IPS DF 6.9 (cell line): Measurements from ENCODE around the gene ZSCAN20.
"Not testable (repeated sequence)": the region's sequence is repeated elsewhere in the genome, so short reads cannot be mapped to it uniquely, and the experiment has no call there.

Source experiments
- DNase-seq: peaks from one replicate; pipeline ENCODE4 v3.0.0-alpha.2; 2013; ENCODE audit warnings: low read depth, low spot score
- H3K27ac ChIP-seq: one replicate; pipeline ENCODE4 v1.5.1; 2013; ENCODE audit warnings: low read length, control low read depth
- H3K27me3 ChIP-seq: 2 replicates; pipeline ENCODE4 v1.6.1; 2013; ENCODE audit warnings: mild to moderate bottlenecking, low read length; ENCODE audit not compliant: control insufficient read depth, insufficient read depth
- H3K36me3 ChIP-seq: 2 replicates; pipeline ENCODE4 v1.6.1; 2013; ENCODE audit warnings: low read length; ENCODE audit not compliant: control insufficient read depth, insufficient read depth
- H3K4me1 ChIP-seq: 2 replicates; pipeline ENCODE4 v1.6.1; 2013; ENCODE audit warnings: low read length; ENCODE audit not compliant: control insufficient read depth, insufficient read depth
- H3K4me3 ChIP-seq: 2 replicates; pipeline ENCODE4 v1.5.1; 2013; ENCODE audit warnings: mild to moderate bottlenecking, low read length
- H3K9me3 ChIP-seq: 2 replicates; pipeline ENCODE4 v1.6.1; 2013; ENCODE audit warnings: low read length, inconsistent platforms; ENCODE audit not compliant: control insufficient read depth, insufficient read depth
- WGBS: extraction: QIAGEN DNeasy Blood & Tissue Kit; methylation state at CpG from one replicate; pipeline ENCODE4 v1.1.7; 2013; ENCODE audit warnings: mixed read lengths, missing lambda C conversion rate; ENCODE audit not compliant: insufficient read length, insufficient coverage; 5-methylcytosine and 5-hydroxymethylcytosine counted together

Gene ZSCAN20

GRCh38 chr1:33509276-33509675 is 36.8 kb downstream of the ZSCAN20 start:
- WGBS, result no CpG with 5 or more reads among the region's 24 CpGs
- not testable (repeated sequence) for H3K4me1 ChIP-seq, H3K4me3 ChIP-seq, H3K27ac ChIP-seq, H3K9me3 ChIP-seq, DNase-seq, H3K36me3 ChIP-seq, H3K27me3 ChIP-seq

GRCh38 chr1:33512226-33513011 is 40.0 kb downstream of the ZSCAN20 start:
- Histone ChIP-seq H3K27me3 (no peaks in the 10 kb centered on the region), H3K4me3 (no peak overlapping the region)
- no CpG with 5 or more reads among the region's 6 CpGs for WGBS

GRCh38 chr1:33515112-33515511 is 42.7 kb downstream of the ZSCAN20 start:
- WGBS, result no CpG with 5 or more reads among the region's 8 CpGs
- no peaks in the 10 kb centered on the region for H3K9me3 ChIP-seq
- no peaks in the 10 kb centered on the region for H3K36me3 ChIP-seq

More at GRCh38 chr1:33512226-33513011, 40.0 kb downstream of the ZSCAN20 start:
- no peak for DNase-seq
- H3K9me3 ChIP-seq, result no peaks in the 10 kb centered on the region
- H3K4me1 ChIP-seq, result peaks cover 2% of the 10 kb centered on the region; the same call in 1 of the 2 replicates
- no peak overlapping the region for H3K27ac ChIP-seq
- no peaks in the 10 kb centered on the region for H3K36me3 ChIP-seq

GRCh38 chr1:33515607-33516006 is 43.2 kb downstream of the ZSCAN20 start:
- Histone ChIP-seq H3K4me1 (peaks cover 2% of the 10 kb centered on the region), H3K27ac (no peak overlapping the region), H3K9me3 (no peaks in the 10 kb centered on the region), H3K27me3 (no peaks in the 10 kb centered on the region), H3K4me3 (no peak overlapping the region), H3K36me3 (no peaks in the 10 kb centered on the region)
- no CpG with 5 or more reads among the region's 2 CpGs for whole genome bisulfite sequencing
- no peak for DNase-seq

More at GRCh38 chr1:33515112-33515511, 42.7 kb downstream of the ZSCAN20 start:
- H3K27ac ChIP-seq, result no peak overlapping the region
- H3K4me3 ChIP-seq, result no peak overlapping the region
- DNase-seq, result no peak
- peaks cover 2% of the 10 kb centered on the region for H3K4me1 ChIP-seq
- no peaks in the 10 kb centered on the region for H3K27me3 ChIP-seq

- DNase-seq, result no peak
- H3K27ac ChIP-seq, result no peak overlapping the region
- no peaks in the 10 kb centered on the region for H3K36me3 ChIP-seq
- WGBS, result no CpG with 5 or more reads among the region's 9 CpGs
- H3K27me3 ChIP-seq, result no peaks in the 10 kb centered on the region
- H3K9me3 ChIP-seq, result no peaks in the 10 kb centered on the region
- H3K4me3 ChIP-seq, result no peak overlapping the region
- peaks cover 2% of the 10 kb centered on the region for H3K4me1 ChIP-seq
These were observed 44.0 kb downstream of the ZSCAN20 start for GRCh38 chr1:33516428-33516827.

GRCh38 chr1:33516891-33517567 is 44.6 kb downstream of the ZSCAN20 start:
- no peak for DNase-seq
- no CpG with 5 or more reads among the region's 8 CpGs for WGBS
- no peaks in the 10 kb centered on the region for H3K36me3 ChIP-seq

GRCh38 chr1:33517596-33518250 is 45.3 kb downstream of the ZSCAN20 start:
- no CpG with 5 or more reads among the region's 12 CpGs for WGBS
- Histone ChIP-seq H3K4me1 (peaks cover 2% of the 10 kb centered on the region), H3K36me3 (no peaks in the 10 kb centered on the region), H3K27ac (no peak overlapping the region), H3K4me3 (no peak overlapping the region), H3K9me3 (no peaks in the 10 kb centered on the region), H3K27me3 (no peaks in the 10 kb centered on the region)
- no peak for DNase-seq

More at GRCh38 chr1:33516891-33517567, 44.6 kb downstream of the ZSCAN20 start:
- H3K4me3 ChIP-seq, result no peak overlapping the region
- no peaks in the 10 kb centered on the region for H3K9me3 ChIP-seq
- H3K27ac ChIP-seq, result no peak overlapping the region
- H3K4me1 ChIP-seq, result peaks cover 2% of the 10 kb centered on the region
- H3K27me3 ChIP-seq, result no peaks in the 10 kb centered on the region

- no peak overlapping the region for H3K27ac ChIP-seq
- no peaks in the 10 kb centered on the region for H3K9me3 ChIP-seq
- no peaks in the 10 kb centered on the region for H3K36me3 ChIP-seq
- H3K4me3 ChIP-seq, result no peak overlapping the region
- no peaks in the 10 kb centered on the region for H3K27me3 ChIP-seq
- DNase-seq, result no peak
- WGBS, result no CpG with 5 or more reads among the region's 27 CpGs
- peaks cover 2% of the 10 kb centered on the region for H3K4me1 ChIP-seq
These were observed 46.9 kb downstream of the ZSCAN20 start for GRCh38 chr1:33519240-33519884.

- Histone ChIP-seq H3K27ac (no peak overlapping the region), H3K9me3 (no peaks in the 10 kb centered on the region), H3K4me1 (no peaks in the 10 kb centered on the region), H3K4me3 (no peak overlapping the region), H3K27me3 (no peaks in the 10 kb centered on the region), H3K36me3 (no peaks in the 10 kb centered on the region)
- no CpG with 5 or more reads among the region's 3 CpGs for WGBS
- DNase-seq, result no peak
These were observed 52.1 kb downstream of the ZSCAN20 start for GRCh38 chr1:33524586-33524985.

- no peaks in the 10 kb centered on the region; the same call in 1 of the 2 replicates for H3K4me1 ChIP-seq
- DNase-seq, result no peak
- H3K9me3 ChIP-seq, result no peaks in the 10 kb centered on the region
- no CpG with 5 or more reads among the region's 4 CpGs for WGBS
- H3K27ac ChIP-seq, result no peak overlapping the region
- peaks cover 1% of the 10 kb centered on the region; the same call in 1 of the 2 replicates for H3K36me3 ChIP-seq
- no peak overlapping the region for H3K4me3 ChIP-seq
- no peaks in the 10 kb centered on the region for H3K27me3 ChIP-seq
These were observed 55.5 kb downstream of the ZSCAN20 start for GRCh38 chr1:33527934-33528333.
